Measurements from ENCODE around the gene TTC4.

Gene TTC4

GRCh38 chr1:54751426-54751825 lies 35.8 kb downstream of the TTC4 start:
- Histone ChIP-seq H3K27me3 (ENCODE audit: insufficient read depth, low read length) (no peaks in the 10 kb centered on the region), H3K9me3 (ENCODE audit: insufficient read depth, low read depth, low read length) (no peaks in the 10 kb centered on the region), H3K4me3 (ENCODE audit: low read length) (no peak overlapping the region), H3K36me3 (ENCODE audit: insufficient read depth, low read length) (peaks cover 8% of the 10 kb centered on the region; the same call in 1 of the 2 replicates), H3K27ac (ENCODE audit: low read depth, low read length) (no peak overlapping the region), H3K4me1 (ENCODE audit: insufficient read depth, low read length) (peaks cover 12% of the 10 kb centered on the region), H3K9ac (ENCODE audit: low read depth, low read length) (no peak overlapping the region)
- WGBS = 65% methylated on average over 4 of the region's 4 CpGs

GRCh38 chr1:54754045-54754444 lies 38.4 kb downstream of the TTC4 start:
- H3K27ac ChIP-seq (ENCODE audit: low read depth, low read length) = no peak overlapping the region
- no peaks in the 10 kb centered on the region for H3K9me3 ChIP-seq (ENCODE audit: insufficient read depth, low read depth, low read length)
- WGBS = 95% methylated on average over 22 of the region's 22 CpGs
- peaks cover 12% of the 10 kb centered on the region for H3K4me1 ChIP-seq (ENCODE audit: insufficient read depth, low read length)
- H3K36me3 ChIP-seq (ENCODE audit: insufficient read depth, low read length) = peaks cover 34% of the 10 kb centered on the region
- H3K4me3 ChIP-seq (ENCODE audit: low read length) = no peak overlapping the region
- H3K9ac ChIP-seq (ENCODE audit: low read depth, low read length) = no peak overlapping the region
- no peaks in the 10 kb centered on the region for H3K27me3 ChIP-seq (ENCODE audit: insufficient read depth, low read length)

- 95% methylated on average over 25 of the region's 25 CpGs for WGBS
- H3K9me3 ChIP-seq (ENCODE audit: insufficient read depth, low read depth, low read length) = no peaks in the 10 kb centered on the region
These were observed 39.0 kb downstream of the TTC4 start for GRCh38 chr1:54754486-54755285.

GRCh38 chr1:54757833-54758232 lies 42.2 kb downstream of the TTC4 start:
- H3K27ac ChIP-seq (ENCODE audit: low read depth, low read length) = no peak overlapping the region
- WGBS = 97% methylated on average over 9 of the region's 9 CpGs

More at GRCh38 chr1:54754486-54755285, 39.0 kb downstream of the TTC4 start:
- Histone ChIP-seq H3K4me3 (ENCODE audit: low read length) (no peak overlapping the region), H3K27ac (ENCODE audit: low read depth, low read length) (no peak overlapping the region), H3K4me1 (ENCODE audit: insufficient read depth, low read length) (peaks cover 12% of the 10 kb centered on the region), H3K27me3 (ENCODE audit: insufficient read depth, low read length) (no peaks in the 10 kb centered on the region), H3K9ac (ENCODE audit: low read depth, low read length) (no peak overlapping the region), H3K36me3 (ENCODE audit: insufficient read depth, low read length) (peaks cover 34% of the 10 kb centered on the region)

GRCh38 chr1:54758678-54759348 lies 43.2 kb downstream of the TTC4 start:
- Histone ChIP-seq H3K4me1 (ENCODE audit: insufficient read depth, low read length) (0 out of 2 replicates have a peak, but pooled peaks cover 6% of the 10 kb centered on the region), H3K4me3 (ENCODE audit: low read length) (no peak overlapping the region), H3K9ac (ENCODE audit: low read depth, low read length) (no peak overlapping the region), H3K9me3 (ENCODE audit: insufficient read depth, low read depth, low read length) (no peaks in the 10 kb centered on the region), H3K36me3 (ENCODE audit: insufficient read depth, low read length) (peaks cover 34% of the 10 kb centered on the region), H3K27ac (ENCODE audit: low read depth, low read length) (no peak overlapping the region), H3K27me3 (ENCODE audit: insufficient read depth, low read length) (no peaks in the 10 kb centered on the region)
- 96% methylated on average over 20 of the region's 20 CpGs for WGBS

More at GRCh38 chr1:54757833-54758232, 42.2 kb downstream of the TTC4 start:
- H3K4me1 ChIP-seq (ENCODE audit: insufficient read depth, low read length) = no peaks in the 10 kb centered on the region
- no peak overlapping the region for H3K9ac ChIP-seq (ENCODE audit: low read depth, low read length)
- H3K27me3 ChIP-seq (ENCODE audit: insufficient read depth, low read length) = no peaks in the 10 kb centered on the region
- no peaks in the 10 kb centered on the region for H3K9me3 ChIP-seq (ENCODE audit: insufficient read depth, low read depth, low read length)
- H3K4me3 ChIP-seq (ENCODE audit: low read length) = no peak overlapping the region
- H3K36me3 ChIP-seq (ENCODE audit: insufficient read depth, low read length) = peaks cover 34% of the 10 kb centered on the region

GRCh38 chr1:54763816-54764132 lies 48.1 kb downstream of the TTC4 start:
- Histone ChIP-seq H3K4me3 (ENCODE audit: low read length) (peak overlapping the region; percentile 93), H3K9me3 (ENCODE audit: insufficient read depth, low read depth, low read length) (no peaks in the 10 kb centered on the region), H3K27ac (ENCODE audit: low read depth, low read length) (peak overlapping the region; percentile 52), H3K9ac (ENCODE audit: low read depth, low read length) (peak overlapping the region; percentile 90), H3K4me1 (ENCODE audit: insufficient read depth, low read length) (peaks cover 9% of the 10 kb centered on the region; the same call in 1 of the 2 replicates), H3K27me3 (ENCODE audit: insufficient read depth, low read length) (no peaks in the 10 kb centered on the region), H3K36me3 (ENCODE audit: insufficient read depth, low read length) (peaks cover 3% of the 10 kb centered on the region)
- WGBS = 5% methylated on average over 9 of the region's 11 CpGs

- under 1% methylated on average over 56 of the region's 57 CpGs for WGBS
- no peaks in the 10 kb centered on the region for H3K27me3 ChIP-seq (ENCODE audit: insufficient read depth, low read length)
- H3K27ac ChIP-seq (ENCODE audit: low read depth, low read length) = peak within 1 kb of the TSS; percentile 52
- no peaks in the 10 kb centered on the region for H3K36me3 ChIP-seq (ENCODE audit: insufficient read depth, low read length)
- H3K9me3 ChIP-seq (ENCODE audit: insufficient read depth, low read depth, low read length) = no peaks in the 10 kb centered on the region
- peaks cover 9% of the 10 kb centered on the region; the same call in 1 of the 2 replicates for H3K4me1 ChIP-seq (ENCODE audit: insufficient read depth, low read length)
- peak within 1 kb of the TSS; percentile 93 for H3K4me3 ChIP-seq (ENCODE audit: low read length)
- H3K9ac ChIP-seq (ENCODE audit: low read depth, low read length) = peak within 1 kb of the TSS; percentile 90
These were observed 48.7 kb downstream of the TTC4 start, which contains the start of gene PARS2 for GRCh38 chr1:54764133-54764921. PARS2 (minus strand) TSS chr1:54764523; CDS start chr1:54759161, 5,362 bp downstream.

GRCh38 chr1:54764922-54765561 lies 49.4 kb downstream of the TTC4 start:
- no peaks in the 10 kb centered on the region for H3K9me3 ChIP-seq (ENCODE audit: insufficient read depth, low read depth, low read length)
- H3K27me3 ChIP-seq (ENCODE audit: insufficient read depth, low read length) = no peaks in the 10 kb centered on the region
- no peak overlapping the region for H3K9ac ChIP-seq (ENCODE audit: low read depth, low read length)
- 75% methylated on average over 12 of the region's 13 CpGs for WGBS
- H3K27ac ChIP-seq (ENCODE audit: low read depth, low read length) = no peak overlapping the region
- no peaks in the 10 kb centered on the region for H3K36me3 ChIP-seq (ENCODE audit: insufficient read depth, low read length)
- peaks cover 9% of the 10 kb centered on the region; the same call in 1 of the 2 replicates for H3K4me1 ChIP-seq (ENCODE audit: insufficient read depth, low read length)
- peak overlapping the region; percentile 59 for H3K4me3 ChIP-seq (ENCODE audit: low read length)

- 57% methylated on average over 4 of the region's 4 CpGs for WGBS
- Histone ChIP-seq H3K27me3 (ENCODE audit: insufficient read depth, low read length) (no peaks in the 10 kb centered on the region), H3K4me3 (ENCODE audit: low read length) (no peak overlapping the region), H3K36me3 (ENCODE audit: insufficient read depth, low read length) (no peaks in the 10 kb centered on the region), H3K9ac (ENCODE audit: low read depth, low read length) (no peak overlapping the region), H3K4me1 (ENCODE audit: insufficient read depth, low read length) (peaks cover 9% of the 10 kb centered on the region; the same call in 1 of the 2 replicates), H3K9me3 (ENCODE audit: insufficient read depth, low read depth, low read length) (no peaks in the 10 kb centered on the region), H3K27ac (ENCODE audit: low read depth, low read length) (no peak overlapping the region)
These were observed 51.1 kb downstream of the TTC4 start for GRCh38 chr1:54766726-54767125.

- Histone ChIP-seq H3K4me1 (ENCODE audit: insufficient read depth, low read length) (peaks cover 9% of the 10 kb centered on the region; the same call in 1 of the 2 replicates), H3K9me3 (ENCODE audit: insufficient read depth, low read depth, low read length) (no peaks in the 10 kb centered on the region), H3K27ac (ENCODE audit: low read depth, low read length) (no peak overlapping the region), H3K9ac (ENCODE audit: low read depth, low read length) (no peak overlapping the region), H3K36me3 (ENCODE audit: insufficient read depth, low read length) (no peaks in the 10 kb centered on the region), H3K4me3 (ENCODE audit: low read length) (no peak overlapping the region), H3K27me3 (ENCODE audit: insufficient read depth, low read length) (no peaks in the 10 kb centered on the region)
- 54% methylated on average over 6 of the region's 6 CpGs for WGBS
These were observed 51.9 kb downstream of the TTC4 start for GRCh38 chr1:54767526-54767925.
